SU-DHL-6 (cell line): ENCODE measurements around the gene TLR9.

Experiments used
- H2AFZ ChIP-seq: fragments of 200-600 bp; sonication (generic); 2 replicates; pipeline ENCODE4 v1.6.1; 2014; ENCODE audit warnings: low read depth, mild to moderate bottlenecking, moderate library complexity, mixed read lengths, antibody characterized with exemption, low read length; ENCODE audit not compliant: severe bottlenecking
- H3F3A ChIP-seq: fragments of 200-600 bp; shearing (Covaris generic); 2 replicates; pipeline ENCODE4 v1.6.0; 2016; ENCODE audit warnings: antibody characterized with exemption, mild to moderate bottlenecking; ENCODE audit not compliant: insufficient read depth
- H3K27ac ChIP-seq: fragments of 200-600 bp; sonication (generic); 2 replicates; pipeline ENCODE4 v1.5.1; 2016; ENCODE audit warnings: low read depth, mild to moderate bottlenecking, low read length, moderate library complexity, mixed read lengths
- H3K27me3 ChIP-seq: fragments of 200-600 bp; sonication (generic), shearing (Covaris generic); 2 replicates; pipeline ENCODE4 v1.6.0; 2014; ENCODE audit warnings: mild to moderate bottlenecking, low read length
- H3K36me3 ChIP-seq: fragments of 200-600 bp; sonication (generic); 2 replicates; pipeline ENCODE4 v1.6.1; 2014; ENCODE audit warnings: mild to moderate bottlenecking, low read length, mixed read lengths
- H3K4me2 ChIP-seq: fragments of 300-600, 200-600 bp; shearing (Covaris generic), sonication (generic); 2 replicates; pipeline ENCODE4 v1.6.0; 2014; ENCODE audit warnings: low read length, low read depth, mild to moderate bottlenecking; ENCODE audit not compliant: poor library complexity, severe bottlenecking
- H3K4me3 ChIP-seq: fragments of 200-600 bp; sonication (generic); 2 replicates; pipeline ENCODE4 v1.5.1; 2014; ENCODE audit warnings: antibody characterized with exemption, low read length, mild to moderate bottlenecking, mixed read lengths; ENCODE audit not compliant: insufficient read depth, poor library complexity, severe bottlenecking
- H3K79me2 ChIP-seq: fragments of 200-600 bp; sonication (generic); 2 replicates; pipeline ENCODE4 v1.6.1; 2014; ENCODE audit warnings: mild to moderate bottlenecking, low read length, moderate library complexity; ENCODE audit not compliant: insufficient read depth
- H3K9ac ChIP-seq: fragments of 200-600 bp; sonication (generic); 2 replicates; pipeline ENCODE4 v1.7.0; 2014; ENCODE audit warnings: mild to moderate bottlenecking, low read length
- H3K9me2 ChIP-seq: fragments of 200-600 bp; sonication (generic); replicated peaks from 2 replicates; pipeline ENCODE4 v1.6.1; 2014; ENCODE audit warnings: low read length; ENCODE audit not compliant: insufficient read depth
- H3K9me3 ChIP-seq: fragments of 200-600 bp; sonication (generic); 2 replicates; pipeline ENCODE4 v1.6.1; 2014; ENCODE audit warnings: low read length, mixed read lengths; ENCODE audit not compliant: insufficient read depth
- H4K20me1 ChIP-seq: fragments of 200-600 bp; sonication (generic); 2 replicates; pipeline ENCODE4 v1.6.1; 2014; ENCODE audit warnings: low read depth, mild to moderate bottlenecking, antibody characterized with exemption, low read length, moderate library complexity, mixed read lengths
- EZH2phosphoT487 ChIP-seq: fragments of 200-600 bp; sonication (generic), shearing (Covaris generic); conservative IDR thresholded peaks from 2 replicates; pipeline ENCODE4 v1.6.1; 2018; ENCODE audit warnings: mild to moderate bottlenecking, antibody characterized with exemption, low read length, moderate library complexity, mixed read lengths
- TF ChIP-seq, protein P1 (sequence below): fragments of 200-600 bp; sonication (generic); IDR thresholded peaks from one replicate; pipeline ENCODE4 v1.5.1; 2017; ENCODE audit warnings: antibody characterized with exemption, mild to moderate bottlenecking, low read length, moderate library complexity; ENCODE audit not compliant: insufficient read depth, poor library complexity, severe bottlenecking

Gene TLR9

DNA sequence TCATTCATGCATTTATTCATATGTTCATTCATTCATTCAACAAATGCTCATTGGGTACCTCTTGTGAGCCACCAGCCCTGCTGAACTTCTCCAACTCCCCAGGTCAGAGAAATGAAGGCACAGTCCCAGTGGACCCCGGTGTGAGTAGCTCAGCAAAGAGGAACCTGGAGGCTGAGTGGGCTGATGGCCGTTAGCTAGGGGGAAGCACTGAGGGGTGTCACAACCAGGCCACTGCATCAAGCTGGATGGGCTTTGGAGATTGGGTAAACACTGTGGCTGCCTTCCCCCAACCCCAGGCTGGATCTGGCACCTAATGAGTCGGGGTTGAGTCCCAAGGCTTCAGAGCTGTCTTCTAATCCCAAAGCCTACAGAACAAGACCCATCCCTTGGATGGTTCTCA lies 39.6 kb downstream of the TLR9 start:
- Histone ChIP-seq H3K9ac (no peak overlapping the region), H3K4me2 (no peak overlapping the region), H4K20me1 (no peaks in the 10 kb centered on the region), H2AFZ (no peak overlapping the region), H3K27ac (no peak overlapping the region), H3K79me2 (no peaks in the 10 kb centered on the region), H3K4me3 (no peak overlapping the region), H3F3A (no peaks in the 10 kb centered on the region), H3K36me3 (no peaks in the 10 kb centered on the region), H3K9me2 (no peaks in the 10 kb centered on the region), H3K9me3 (no peaks in the 10 kb centered on the region), H3K27me3 (no peaks in the 10 kb centered on the region; the same call in 1 of the 2 replicates)
- TF ChIP-seq, protein P1, sequence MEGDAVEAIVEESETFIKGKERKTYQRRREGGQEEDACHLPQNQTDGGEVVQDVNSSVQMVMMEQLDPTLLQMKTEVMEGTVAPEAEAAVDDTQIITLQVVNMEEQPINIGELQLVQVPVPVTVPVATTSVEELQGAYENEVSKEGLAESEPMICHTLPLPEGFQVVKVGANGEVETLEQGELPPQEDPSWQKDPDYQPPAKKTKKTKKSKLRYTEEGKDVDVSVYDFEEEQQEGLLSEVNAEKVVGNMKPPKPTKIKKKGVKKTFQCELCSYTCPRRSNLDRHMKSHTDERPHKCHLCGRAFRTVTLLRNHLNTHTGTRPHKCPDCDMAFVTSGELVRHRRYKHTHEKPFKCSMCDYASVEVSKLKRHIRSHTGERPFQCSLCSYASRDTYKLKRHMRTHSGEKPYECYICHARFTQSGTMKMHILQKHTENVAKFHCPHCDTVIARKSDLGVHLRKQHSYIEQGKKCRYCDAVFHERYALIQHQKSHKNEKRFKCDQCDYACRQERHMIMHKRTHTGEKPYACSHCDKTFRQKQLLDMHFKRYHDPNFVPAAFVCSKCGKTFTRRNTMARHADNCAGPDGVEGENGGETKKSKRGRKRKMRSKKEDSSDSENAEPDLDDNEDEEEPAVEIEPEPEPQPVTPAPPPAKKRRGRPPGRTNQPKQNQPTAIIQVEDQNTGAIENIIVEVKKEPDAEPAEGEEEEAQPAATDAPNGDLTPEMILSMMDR: no peak
- no peak for TF ChIP-seq EZH2phosphoT487

DNA sequence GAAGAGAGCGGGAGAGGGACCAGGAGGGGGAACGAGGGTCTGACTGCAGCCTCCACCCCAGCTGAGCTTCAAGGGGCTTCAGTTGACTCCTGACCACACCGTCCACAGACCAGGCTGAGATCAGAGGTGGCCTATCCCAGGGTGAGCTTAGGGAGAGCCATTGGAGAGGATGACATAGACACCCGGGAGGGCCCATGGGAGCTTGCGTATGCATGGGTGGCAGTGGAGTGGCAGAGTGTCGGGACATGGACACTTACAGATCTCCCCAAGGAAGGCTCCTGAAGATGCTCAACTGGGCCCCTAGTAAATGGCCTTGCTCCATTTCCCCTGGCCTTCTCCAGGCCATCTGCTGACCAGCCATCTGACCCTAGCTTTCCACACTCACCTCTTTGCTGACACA lies 40.1 kb downstream of the TLR9 start:
- H3K27ac ChIP-seq: no peak overlapping the region
- no peaks in the 10 kb centered on the region; the same call in 1 of the 2 replicates for H3K27me3 ChIP-seq
- no peaks in the 10 kb centered on the region for H3K36me3 ChIP-seq
- no peak overlapping the region for H3K4me3 ChIP-seq
- no peaks in the 10 kb centered on the region for H3K9me2 ChIP-seq
- H2AFZ ChIP-seq: no peak overlapping the region
- no peaks in the 10 kb centered on the region for H4K20me1 ChIP-seq
- TF ChIP-seq, protein P1: no peak
- TF ChIP-seq EZH2phosphoT487: no peak
- no peak overlapping the region for H3K4me2 ChIP-seq
- no peaks in the 10 kb centered on the region for H3F3A ChIP-seq
- H3K9me3 ChIP-seq: no peaks in the 10 kb centered on the region
- H3K79me2 ChIP-seq: no peaks in the 10 kb centered on the region
- H3K9ac ChIP-seq: no peak overlapping the region

DNA sequence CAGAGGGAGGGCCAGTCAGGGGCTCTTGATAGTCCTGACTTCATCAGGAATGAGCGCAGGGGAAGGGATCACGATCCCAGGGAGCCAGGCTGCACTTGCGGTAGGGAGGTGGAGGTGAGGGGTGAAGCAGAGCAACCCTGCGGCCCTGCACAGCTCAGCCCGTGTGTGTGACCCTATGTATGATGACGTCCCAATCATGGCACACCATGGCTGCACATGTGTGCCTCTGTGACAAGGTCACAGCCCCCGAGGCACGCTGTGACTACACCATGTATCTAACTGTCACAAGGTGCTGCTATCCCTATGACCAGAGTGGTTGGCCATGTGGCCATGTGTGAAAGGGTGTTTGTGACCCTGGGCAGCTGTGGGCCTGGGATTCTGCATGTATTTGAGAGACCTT lies 40.8 kb downstream of the TLR9 start:
- H3K9ac ChIP-seq: no peak overlapping the region

More for the DNA sequence above, 40.8 kb downstream of the TLR9 start:
- Histone ChIP-seq H3K4me3 (no peak overlapping the region), H2AFZ (no peak overlapping the region), H3K9me2 (no peaks in the 10 kb centered on the region), H3K27ac (no peak overlapping the region), H3K27me3 (no peaks in the 10 kb centered on the region; the same call in 1 of the 2 replicates), H3K4me2 (no peak overlapping the region), H3F3A (no peaks in the 10 kb centered on the region), H3K9me3 (no peaks in the 10 kb centered on the region), H3K79me2 (no peaks in the 10 kb centered on the region), H4K20me1 (no peaks in the 10 kb centered on the region), H3K36me3 (no peaks in the 10 kb centered on the region)
- no peak for TF ChIP-seq EZH2phosphoT487
- TF ChIP-seq, protein P1: no peak
